ENCODE measurements around the gene GRB2.

The GRB2 gene

DNA sequence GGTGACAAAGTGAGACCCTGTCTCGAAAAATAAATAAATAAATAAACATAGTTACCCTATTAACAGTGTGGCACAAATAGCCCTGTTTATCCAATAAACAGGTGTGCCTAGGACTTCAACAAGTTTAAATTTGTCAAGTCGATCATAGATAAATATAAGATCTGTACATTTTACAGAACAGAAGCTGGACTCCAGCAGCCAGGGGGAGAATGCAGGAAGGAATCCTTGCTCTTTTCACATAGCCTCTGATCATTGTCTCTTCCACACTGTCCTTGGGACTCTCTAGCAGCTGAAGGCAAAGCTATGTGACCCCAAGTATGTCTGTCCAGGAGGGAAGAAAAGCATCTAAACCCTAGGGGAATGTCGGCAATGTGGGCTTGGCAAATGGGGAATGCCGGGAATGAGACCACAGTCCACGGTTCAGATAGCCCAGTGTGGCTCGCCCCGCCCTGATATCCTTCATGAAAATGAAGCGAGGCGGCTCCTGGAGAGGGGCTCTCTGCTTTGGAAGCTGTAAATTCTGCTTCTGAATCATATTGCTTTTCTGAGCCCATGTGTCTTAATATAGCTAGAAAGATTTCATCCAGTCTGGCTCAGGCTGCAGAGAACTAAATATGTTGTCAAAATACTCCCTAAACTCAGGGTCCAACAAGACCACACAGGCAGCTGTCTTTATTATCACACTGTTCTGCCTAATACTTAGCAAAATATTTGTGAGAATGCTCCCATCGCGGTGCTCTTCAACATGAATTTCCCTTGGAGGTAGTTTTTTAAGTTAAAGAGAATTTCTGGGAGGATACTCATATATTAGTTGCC is 24.9 kb upstream of the GRB2 start:
- Histone ChIP-seq H3K4me2 (ENCODE audit: low read length) (no peak overlapping the region), H3K4me3 (ENCODE audit: low read length) (no peak overlapping the region), H3K9ac (ENCODE audit: low read length) (no peak overlapping the region), H3K9me3 (ENCODE audit: insufficient read depth, low read length) (no peaks in the 10 kb centered on the region), H3K36me3 (replicated peaks; ENCODE audit: low read depth, low read length) (no peaks in the 10 kb centered on the region), H4K20me1 (ENCODE audit: insufficient read depth, low read length) (no peaks in the 10 kb centered on the region), H2AFZ (ENCODE audit: low read depth, low read length) (no peak overlapping the region), H3K27ac (ENCODE audit: low read length) (no peak overlapping the region), H3K79me2 (ENCODE audit: low read length) (no peaks in the 10 kb centered on the region), H3K27me3 (ENCODE audit: low read depth, low read length) (peaks cover 12% of the 10 kb centered on the region), H3K4me1 (ENCODE audit: low read length) (peaks cover 13% of the 10 kb centered on the region)
- TF ChIP-seq EZH2phosphoT487 (IDR thresholded peaks at IDR 0.05; ENCODE audit: low read depth) (no peak), CTCF (IDR thresholded peaks at IDR 0.05; ENCODE audit: low read depth, low read length) (no peak)

GRCh38 chr17:75428543-75429469 is 23.3 kb upstream of the GRB2 start:
- peaks cover 13% of the 10 kb centered on the region for H3K4me1 ChIP-seq (ENCODE audit: low read length)
- H3K27ac ChIP-seq (ENCODE audit: low read length), result no peak overlapping the region
- no peak for TF ChIP-seq CTCF (IDR thresholded peaks at IDR 0.05; ENCODE audit: low read depth, low read length)
- no peak for TF ChIP-seq EZH2phosphoT487 (IDR thresholded peaks at IDR 0.05; ENCODE audit: low read depth)
- H2AFZ ChIP-seq (ENCODE audit: low read depth, low read length), result no peak overlapping the region
- peaks cover 7% of the 10 kb centered on the region for H3K27me3 ChIP-seq (ENCODE audit: low read depth, low read length)
- H3K4me3 ChIP-seq (ENCODE audit: low read length), result no peak overlapping the region
- no peaks in the 10 kb centered on the region for H4K20me1 ChIP-seq (ENCODE audit: insufficient read depth, low read length)
- H3K4me2 ChIP-seq (ENCODE audit: low read length), result no peak overlapping the region
- H3K36me3 ChIP-seq (replicated peaks; ENCODE audit: low read depth, low read length), result no peaks in the 10 kb centered on the region
- H3K79me2 ChIP-seq (ENCODE audit: low read length), result no peaks in the 10 kb centered on the region
- H3K9ac ChIP-seq (ENCODE audit: low read length), result no peak overlapping the region
- H3K9me3 ChIP-seq (ENCODE audit: insufficient read depth, low read length), result no peaks in the 10 kb centered on the region

- Histone ChIP-seq H3K4me2 (ENCODE audit: low read length) (no peak overlapping the region), H3K4me1 (ENCODE audit: low read length) (no peaks in the 10 kb centered on the region), H2AFZ (ENCODE audit: low read depth, low read length) (no peak overlapping the region), H3K79me2 (ENCODE audit: low read length) (no peaks in the 10 kb centered on the region), H3K36me3 (replicated peaks; ENCODE audit: low read depth, low read length) (no peaks in the 10 kb centered on the region), H3K4me3 (ENCODE audit: low read length) (no peak overlapping the region), H3K27ac (ENCODE audit: low read length) (no peak overlapping the region), H4K20me1 (ENCODE audit: insufficient read depth, low read length) (no peaks in the 10 kb centered on the region), H3K27me3 (ENCODE audit: low read depth, low read length) (peaks cover 10% of the 10 kb centered on the region; the same call in 1 of the 2 replicates), H3K9ac (ENCODE audit: low read length) (no peak overlapping the region), H3K9me3 (ENCODE audit: insufficient read depth, low read length) (no peaks in the 10 kb centered on the region)
- TF ChIP-seq EZH2phosphoT487 (IDR thresholded peaks at IDR 0.05; ENCODE audit: low read depth) (no peak), CTCF (IDR thresholded peaks at IDR 0.05; ENCODE audit: low read depth, low read length) (no peak)
Observed at GRCh38 chr17:75418531-75418930, 13.1 kb upstream of the GRB2 start.

GRCh38 chr17:75417054-75417580 is 11.6 kb upstream of the GRB2 start:
- H3K36me3 ChIP-seq (replicated peaks; ENCODE audit: low read depth, low read length), result no peaks in the 10 kb centered on the region
- H3K9ac ChIP-seq (ENCODE audit: low read length), result no peak overlapping the region
- TF ChIP-seq CTCF (IDR thresholded peaks at IDR 0.05; ENCODE audit: low read depth, low read length) (no peak), EZH2phosphoT487 (IDR thresholded peaks at IDR 0.05; ENCODE audit: low read depth) (no peak)
- H3K4me3 ChIP-seq (ENCODE audit: low read length), result no peak overlapping the region
- H3K4me2 ChIP-seq (ENCODE audit: low read length), result no peak overlapping the region
- no peaks in the 10 kb centered on the region for H4K20me1 ChIP-seq (ENCODE audit: insufficient read depth, low read length)
- no peaks in the 10 kb centered on the region for H3K9me3 ChIP-seq (ENCODE audit: insufficient read depth, low read length)
- H3K79me2 ChIP-seq (ENCODE audit: low read length), result no peaks in the 10 kb centered on the region
- H3K4me1 ChIP-seq (ENCODE audit: low read length), result peaks cover 7% of the 10 kb centered on the region
- no peak overlapping the region for H2AFZ ChIP-seq (ENCODE audit: low read depth, low read length)
- H3K27ac ChIP-seq (ENCODE audit: low read length), result no peak overlapping the region
- peaks cover 10% of the 10 kb centered on the region; the same call in 1 of the 2 replicates for H3K27me3 ChIP-seq (ENCODE audit: low read depth, low read length)
